ENCODE data around the gene MTHFSD.
A peak's percentile ranks its signal among the peaks of the same experiment; 100 is the strongest.

The MTHFSD gene

GRCh38 chr16:86550281-86550680, 4.8 kb downstream of the MTHFSD start:
- DNase-seq (ENCODE audit: low read depth): no peak

- DNase-seq (ENCODE audit: low read depth): no peak
Measured at GRCh38 chr16:86549893-86550190, 5.2 kb downstream of the MTHFSD start.

GRCh38 chr16:86549076-86549892, 5.8 kb downstream of the MTHFSD start:
- peak; percentile 40 for DNase-seq (ENCODE audit: low read depth)

- no peak for DNase-seq (ENCODE audit: low read depth)
Measured at GRCh38 chr16:86547286-86547685, 7.7 kb downstream of the MTHFSD start.

GRCh38 chr16:86546638-86547013, 8.4 kb downstream of the MTHFSD start:
- no peak for DNase-seq (ENCODE audit: low read depth)

- DNase-seq (ENCODE audit: low read depth): no peak
Measured at GRCh38 chr16:86545954-86546637, 8.9 kb downstream of the MTHFSD start.

GRCh38 chr16:86545481-86545880, 9.6 kb downstream of the MTHFSD start:
- no peak for DNase-seq (ENCODE audit: low read depth)

GRCh38 chr16:86542756-86543750, 12.0 kb downstream of the MTHFSD start:
- no peak for DNase-seq (ENCODE audit: low read depth)

GRCh38 chr16:86541560-86541959, 13.5 kb downstream of the MTHFSD start:
- DNase-seq (ENCODE audit: low read depth): no peak

- no peak for DNase-seq (ENCODE audit: low read depth)
Measured at GRCh38 chr16:86540894-86541293, 14.1 kb downstream of the MTHFSD start.

- no peak for DNase-seq (ENCODE audit: low read depth)
Measured at GRCh38 chr16:86538196-86538780, 16.7 kb downstream of the MTHFSD start.

- no peak for DNase-seq (ENCODE audit: low read depth)
Measured at GRCh38 chr16:86537486-86537885, 17.5 kb downstream of the MTHFSD start.

- no peak for DNase-seq (ENCODE audit: low read depth)
Measured at GRCh38 chr16:86536621-86537020, 18.4 kb downstream of the MTHFSD start.

- no peak for DNase-seq (ENCODE audit: low read depth)
Measured at GRCh38 chr16:86534779-86535615, 20.0 kb downstream of the MTHFSD start.

GRCh38 chr16:86533767-86534351, 21.2 kb downstream of the MTHFSD start:
- DNase-seq (ENCODE audit: low read depth): no peak

GRCh38 chr16:86533076-86533475, 22.0 kb downstream of the MTHFSD start:
- DNase-seq (ENCODE audit: low read depth): no peak

- no peak for DNase-seq (ENCODE audit: low read depth)
Measured at GRCh38 chr16:86532526-86532815, 22.6 kb downstream of the MTHFSD start.

- no peak for DNase-seq (ENCODE audit: low read depth)
Measured at GRCh38 chr16:86531641-86532525, 23.2 kb downstream of the MTHFSD start.

- no peak for DNase-seq (ENCODE audit: low read depth)
Measured at GRCh38 chr16:86531191-86531545, 23.9 kb downstream of the MTHFSD start.
